ENCODE measurements around the gene DNAJC7.

DNAJC7 gene

DNA sequence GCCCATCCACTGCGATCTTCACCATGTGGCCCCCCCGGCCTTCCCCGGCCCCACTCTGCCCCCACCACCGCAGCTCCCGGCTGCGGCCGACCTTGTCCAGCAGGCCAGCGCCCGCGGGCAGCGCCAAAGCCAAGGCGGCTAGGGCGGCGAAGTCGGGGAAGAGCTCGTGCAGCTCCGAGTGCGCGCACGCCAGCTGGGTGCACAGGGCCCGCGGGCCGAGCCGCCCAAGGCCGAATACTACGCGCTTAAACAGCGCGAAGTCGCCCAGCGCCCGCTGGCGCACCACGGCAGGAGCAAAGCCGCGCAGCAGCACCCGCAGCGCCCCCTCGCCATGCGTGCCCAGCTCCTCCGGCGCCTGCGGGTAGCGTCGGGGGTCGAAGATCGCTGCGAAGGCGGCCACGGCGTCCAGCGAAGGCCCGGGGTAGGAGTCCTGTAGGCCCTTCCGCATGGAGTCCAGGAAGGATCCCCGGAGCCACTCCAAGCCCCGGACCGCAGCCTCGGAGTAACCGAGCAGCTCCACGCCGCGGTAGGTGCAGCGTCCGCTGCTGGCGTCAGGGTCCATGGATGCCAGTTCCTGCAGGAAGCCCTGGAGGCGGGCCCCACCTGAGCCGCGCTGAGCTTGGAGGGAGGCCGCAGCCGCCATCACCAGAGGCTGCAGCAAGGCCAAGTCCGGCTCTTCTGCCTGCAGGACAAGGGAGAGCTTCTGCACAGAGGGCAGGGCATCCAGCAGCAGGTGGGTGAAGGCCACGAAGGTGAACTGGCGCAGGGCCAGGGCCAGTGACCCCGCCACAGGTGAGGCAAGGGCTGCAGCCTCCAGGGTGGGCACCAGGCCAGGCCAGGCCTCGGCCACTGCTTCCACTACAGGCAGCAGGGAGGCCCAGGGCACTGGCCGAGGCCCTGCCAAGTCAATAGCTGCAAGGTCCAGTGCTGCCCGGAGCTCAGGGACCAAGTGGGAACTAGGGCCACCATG is 22.8 kb upstream of the DNAJC7 start:
- no peaks in the 10 kb centered on the region for H3K27me3 ChIP-seq (replicated peaks; ENCODE audit: insufficient read depth, low read length)
- H3K27ac ChIP-seq (ENCODE audit: low read length), result no peak overlapping the region
- H4K20me1 ChIP-seq (ENCODE audit: insufficient read depth, low read length), result no peaks in the 10 kb centered on the region
- no peak overlapping the region for H3K4me2 ChIP-seq (ENCODE audit: low read depth, low read length)
- H3K9ac ChIP-seq (ENCODE audit: low read length), result no peak overlapping the region
- no peaks in the 10 kb centered on the region for H3K9me3 ChIP-seq (replicated peaks; ENCODE audit: insufficient read depth, low read length)
- no peak overlapping the region for H2AFZ ChIP-seq (ENCODE audit: low read length)
- H3K79me2 ChIP-seq (ENCODE audit: low read length), result no peaks in the 10 kb centered on the region
- H3F3A ChIP-seq (ENCODE audit: insufficient read depth, low read length), result no peaks in the 10 kb centered on the region
- TF ChIP-seq EZH2phosphoT487 (IDR thresholded peaks at IDR 0.05; ENCODE audit: low read length), result no peak
- no peak for TF ChIP-seq EZH2 (optimal IDR thresholded peaks at IDR 0.05; ENCODE audit: low read depth, low read length)
- TF ChIP-seq, protein P1, sequence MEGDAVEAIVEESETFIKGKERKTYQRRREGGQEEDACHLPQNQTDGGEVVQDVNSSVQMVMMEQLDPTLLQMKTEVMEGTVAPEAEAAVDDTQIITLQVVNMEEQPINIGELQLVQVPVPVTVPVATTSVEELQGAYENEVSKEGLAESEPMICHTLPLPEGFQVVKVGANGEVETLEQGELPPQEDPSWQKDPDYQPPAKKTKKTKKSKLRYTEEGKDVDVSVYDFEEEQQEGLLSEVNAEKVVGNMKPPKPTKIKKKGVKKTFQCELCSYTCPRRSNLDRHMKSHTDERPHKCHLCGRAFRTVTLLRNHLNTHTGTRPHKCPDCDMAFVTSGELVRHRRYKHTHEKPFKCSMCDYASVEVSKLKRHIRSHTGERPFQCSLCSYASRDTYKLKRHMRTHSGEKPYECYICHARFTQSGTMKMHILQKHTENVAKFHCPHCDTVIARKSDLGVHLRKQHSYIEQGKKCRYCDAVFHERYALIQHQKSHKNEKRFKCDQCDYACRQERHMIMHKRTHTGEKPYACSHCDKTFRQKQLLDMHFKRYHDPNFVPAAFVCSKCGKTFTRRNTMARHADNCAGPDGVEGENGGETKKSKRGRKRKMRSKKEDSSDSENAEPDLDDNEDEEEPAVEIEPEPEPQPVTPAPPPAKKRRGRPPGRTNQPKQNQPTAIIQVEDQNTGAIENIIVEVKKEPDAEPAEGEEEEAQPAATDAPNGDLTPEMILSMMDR (IDR thresholded peaks at IDR 0.05; ENCODE audit: low read length), result no peak
- no peaks in the 10 kb centered on the region for H3K36me3 ChIP-seq (replicated peaks; ENCODE audit: insufficient read depth, low read length)
- H3K4me3 ChIP-seq (ENCODE audit: low read length), result no peak overlapping the region
- H3K9me2 ChIP-seq (replicated peaks; ENCODE audit: insufficient read depth, low read length), result no peaks in the 10 kb centered on the region
- H3K4me1 ChIP-seq (ENCODE audit: low read length), result no peaks in the 10 kb centered on the region
- no peak for DNase-seq

DNA sequence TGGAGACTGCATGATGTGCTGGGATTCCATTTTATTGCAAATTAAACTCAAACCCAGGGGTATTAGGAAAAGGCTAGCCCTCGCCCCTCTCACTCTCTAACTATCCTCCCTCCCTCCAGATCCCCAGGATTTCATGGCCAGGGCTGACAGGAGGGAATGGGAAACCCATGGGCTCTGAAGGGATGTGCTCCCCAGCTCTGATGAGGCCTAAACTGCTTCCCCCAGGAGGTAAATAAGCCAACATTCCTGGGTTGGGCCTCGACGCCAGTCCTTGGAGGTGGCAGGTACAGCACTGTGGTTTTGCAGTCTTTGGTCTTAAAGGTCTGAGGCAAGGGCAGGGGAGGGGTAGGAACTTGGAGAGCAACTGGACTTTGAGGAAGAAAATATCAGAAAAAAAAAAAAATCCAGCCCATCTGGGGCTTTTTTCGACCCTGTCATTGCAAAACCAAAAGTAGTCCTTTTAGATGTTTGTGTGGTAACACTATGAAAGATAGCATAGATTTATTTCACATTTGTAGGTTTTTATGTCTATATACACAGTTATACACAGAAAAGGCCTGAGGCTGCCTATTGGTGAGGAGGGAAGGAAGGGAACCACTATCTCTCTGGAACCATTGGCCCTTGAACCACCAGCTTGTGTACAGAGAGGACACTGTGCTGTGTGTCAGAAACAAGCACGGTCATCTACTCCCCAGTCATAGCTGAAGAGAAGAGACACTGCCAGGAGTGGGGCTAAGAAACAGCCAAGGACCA is 21.2 kb upstream of the DNAJC7 start:
- TF ChIP-seq, protein P1 (IDR thresholded peaks at IDR 0.05; ENCODE audit: low read length), result no peak
- TF ChIP-seq EZH2 (optimal IDR thresholded peaks at IDR 0.05; ENCODE audit: low read depth, low read length) (no peak), EZH2phosphoT487 (IDR thresholded peaks at IDR 0.05; ENCODE audit: low read length) (no peak)
- Histone ChIP-seq H3F3A (ENCODE audit: insufficient read depth, low read length) (no peaks in the 10 kb centered on the region), H3K9me3 (replicated peaks; ENCODE audit: insufficient read depth, low read length) (no peaks in the 10 kb centered on the region), H3K4me3 (ENCODE audit: low read length) (no peak overlapping the region), H3K9me2 (replicated peaks; ENCODE audit: insufficient read depth, low read length) (no peaks in the 10 kb centered on the region), H3K27me3 (replicated peaks; ENCODE audit: insufficient read depth, low read length) (no peaks in the 10 kb centered on the region), H3K79me2 (ENCODE audit: low read length) (no peaks in the 10 kb centered on the region), H3K9ac (ENCODE audit: low read length) (no peak overlapping the region), H3K4me2 (ENCODE audit: low read depth, low read length) (no peak overlapping the region), H2AFZ (ENCODE audit: low read length) (no peak overlapping the region), H3K36me3 (replicated peaks; ENCODE audit: insufficient read depth, low read length) (no peaks in the 10 kb centered on the region), H3K4me1 (ENCODE audit: low read length) (peaks cover 6% of the 10 kb centered on the region; the same call in 1 of the 2 replicates), H4K20me1 (ENCODE audit: insufficient read depth, low read length) (no peaks in the 10 kb centered on the region), H3K27ac (ENCODE audit: low read length) (no peak overlapping the region)
- no peak for DNase-seq

DNA sequence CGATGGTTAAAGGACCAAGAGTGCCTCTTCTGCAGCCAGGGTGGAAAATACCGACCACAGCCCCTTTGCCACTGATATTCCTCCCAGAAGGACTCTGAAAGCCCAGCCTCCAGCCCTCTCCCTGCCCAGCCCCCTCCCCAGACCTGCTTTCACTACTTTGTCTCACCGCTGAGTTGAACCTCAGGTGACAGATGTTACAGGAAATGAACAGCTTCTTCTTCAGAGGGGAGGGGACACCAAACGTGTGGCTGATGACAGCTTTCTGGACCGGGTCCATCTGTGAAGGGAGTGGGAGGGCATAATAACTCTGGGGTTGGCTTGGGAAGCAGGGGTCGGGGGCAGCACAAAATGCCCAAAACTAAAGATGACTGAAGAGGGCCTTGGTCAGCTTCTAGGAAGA is 16.8 kb upstream of the DNAJC7 start:
- H3K9me3 ChIP-seq (replicated peaks; ENCODE audit: insufficient read depth, low read length), result no peaks in the 10 kb centered on the region
- no peak overlapping the region for H3K9ac ChIP-seq (ENCODE audit: low read length)
- H3K4me1 ChIP-seq (ENCODE audit: low read length), result peaks cover 6% of the 10 kb centered on the region; the same call in 1 of the 2 replicates
- no peaks in the 10 kb centered on the region for H3F3A ChIP-seq (ENCODE audit: insufficient read depth, low read length)
- no peaks in the 10 kb centered on the region for H3K36me3 ChIP-seq (replicated peaks; ENCODE audit: insufficient read depth, low read length)
- H3K27ac ChIP-seq (ENCODE audit: low read length), result no peak overlapping the region
- peak; percentile 35 for DNase-seq
- TF ChIP-seq, protein P1 (IDR thresholded peaks at IDR 0.05; ENCODE audit: low read length), result no peak
- TF ChIP-seq EZH2 (optimal IDR thresholded peaks at IDR 0.05; ENCODE audit: low read depth, low read length) (no peak), EZH2phosphoT487 (IDR thresholded peaks at IDR 0.05; ENCODE audit: low read length) (no peak)
- H3K27me3 ChIP-seq (replicated peaks; ENCODE audit: insufficient read depth, low read length), result no peaks in the 10 kb centered on the region
- no peaks in the 10 kb centered on the region for H4K20me1 ChIP-seq (ENCODE audit: insufficient read depth, low read length)
- no peaks in the 10 kb centered on the region for H3K79me2 ChIP-seq (ENCODE audit: low read length)
- no peak overlapping the region for H3K4me3 ChIP-seq (ENCODE audit: low read length)
- H2AFZ ChIP-seq (ENCODE audit: low read length), result no peak overlapping the region
- no peaks in the 10 kb centered on the region for H3K9me2 ChIP-seq (replicated peaks; ENCODE audit: insufficient read depth, low read length)
- H3K4me2 ChIP-seq (ENCODE audit: low read depth, low read length), result no peak overlapping the region
